ENCODE data around the gene PODXL2. TPM values are rescaled to one million over a fixed set of nuclear protein-coding genes. Genes with fewer than 3 reads are reported as not detected.
"Not testable (repeated sequence)": the region's sequence is repeated elsewhere in the genome, so short reads cannot be mapped to it uniquely, and the experiment has no call there.

Gene PODXL2
- total RNA-seq, 2 donors from 2014 or later, result 0.14 to 1.4 TPM

GRCh38 chr3:127680146-127680661 is 51.2 kb downstream of the PODXL2 start:
- H3K4me3 Mint-ChIP-seq, result no peak overlapping the region
- no peaks in the 10 kb centered on the region for H3K9me3 Mint-ChIP-seq
- H3K27ac Mint-ChIP-seq, result no peak overlapping the region
- peaks cover 18% of the 10 kb centered on the region for H3K4me1 Mint-ChIP-seq (ENCODE audit: low read depth)
- no peaks in the 10 kb centered on the region for H3K27me3 Mint-ChIP-seq (ENCODE audit: low read depth)
- ATAC-seq (replicated peaks in 1 of 2) (no peak), DNase-seq (no peak)
- H3K36me3 Mint-ChIP-seq (ENCODE audit: insufficient read depth in 2 of 2), result no peaks in the 10 kb centered on the region

GRCh38 chr3:127680798-127681221 is 51.8 kb downstream of the PODXL2 start:
- Mint-ChIP-seq H3K27ac (no peak overlapping the region), H3K36me3 (ENCODE audit: insufficient read depth in 2 of 2) (no peaks in the 10 kb centered on the region), H3K27me3 (ENCODE audit: low read depth) (no peaks in the 10 kb centered on the region), H3K4me3 (no peak overlapping the region), H3K4me1 (ENCODE audit: low read depth) (peaks cover 16% of the 10 kb centered on the region), H3K9me3 (no peaks in the 10 kb centered on the region)
- no peak for ATAC-seq (replicated peaks in 1 of 2)
- no peak for DNase-seq

- not testable (repeated sequence) for H3K9me3 Mint-ChIP-seq; H3K27me3 Mint-ChIP-seq (ENCODE audit: low read depth); DNase-seq; H3K27ac Mint-ChIP-seq; H3K4me3 Mint-ChIP-seq; ATAC-seq (replicated peaks in 1 of 2); H3K36me3 Mint-ChIP-seq (ENCODE audit: insufficient read depth in 2 of 2)
- H3K4me1 Mint-ChIP-seq (ENCODE audit: low read depth), result peaks cover 11% of the 10 kb centered on the region
Observed at GRCh38 chr3:127682175-127682554, 53.2 kb downstream of the PODXL2 start.

- no peak overlapping the region for H3K27ac Mint-ChIP-seq
- no peaks in the 10 kb centered on the region for H3K36me3 Mint-ChIP-seq (ENCODE audit: insufficient read depth in 2 of 2)
- ATAC-seq (replicated peaks in 1 of 2), result no peak
- H3K9me3 Mint-ChIP-seq, result no peaks in the 10 kb centered on the region
- DNase-seq, result no peak
- H3K4me3 Mint-ChIP-seq, result no peak overlapping the region
- H3K27me3 Mint-ChIP-seq (ENCODE audit: low read depth), result no peaks in the 10 kb centered on the region
- peaks cover 11% of the 10 kb centered on the region for H3K4me1 Mint-ChIP-seq (ENCODE audit: low read depth)
Observed at GRCh38 chr3:127682561-127682960, 53.6 kb downstream of the PODXL2 start.

- no peak overlapping the region for H3K27ac Mint-ChIP-seq
Observed at GRCh38 chr3:127684871-127685707, 56.1 kb downstream of the PODXL2 start.

GRCh38 chr3:127685708-127686511 is 56.9 kb downstream of the PODXL2 start:
- no peak overlapping the region for H3K4me3 Mint-ChIP-seq
- ATAC-seq (replicated peaks in 1 of 2), result no peak
- no peaks in the 10 kb centered on the region for H3K9me3 Mint-ChIP-seq
- H3K27me3 Mint-ChIP-seq (ENCODE audit: low read depth), result no peaks in the 10 kb centered on the region
- DNase-seq, result no peak
- peaks cover 11% of the 10 kb centered on the region for H3K4me1 Mint-ChIP-seq (ENCODE audit: low read depth)
- no peak overlapping the region for H3K27ac Mint-ChIP-seq
- no peaks in the 10 kb centered on the region for H3K36me3 Mint-ChIP-seq (ENCODE audit: insufficient read depth in 2 of 2)

More at GRCh38 chr3:127684871-127685707, 56.1 kb downstream of the PODXL2 start:
- peaks cover 11% of the 10 kb centered on the region for H3K4me1 Mint-ChIP-seq (ENCODE audit: low read depth)
- peak in 1 of 2 donors; percentile 24 for ATAC-seq (replicated peaks in 1 of 2)
- H3K9me3 Mint-ChIP-seq, result no peaks in the 10 kb centered on the region
- DNase-seq, result no peak
- no peaks in the 10 kb centered on the region for H3K36me3 Mint-ChIP-seq (ENCODE audit: insufficient read depth in 2 of 2)
- H3K4me3 Mint-ChIP-seq, result no peak overlapping the region
- no peaks in the 10 kb centered on the region for H3K27me3 Mint-ChIP-seq (ENCODE audit: low read depth)

GRCh38 chr3:127686512-127686894 is 57.5 kb downstream of the PODXL2 start:
- Mint-ChIP-seq H3K4me1 (ENCODE audit: low read depth) (peaks cover 8% of the 10 kb centered on the region), H3K27ac (no peak overlapping the region), H3K27me3 (ENCODE audit: low read depth) (no peaks in the 10 kb centered on the region), H3K9me3 (no peaks in the 10 kb centered on the region), H3K36me3 (ENCODE audit: insufficient read depth in 2 of 2) (no peaks in the 10 kb centered on the region), H3K4me3 (no peak overlapping the region)
- DNase-seq (no peak), ATAC-seq (replicated peaks in 1 of 2) (no peak)

- Mint-ChIP-seq H3K4me1 (ENCODE audit: low read depth) (peaks cover 5% of the 10 kb centered on the region), H3K36me3 (ENCODE audit: insufficient read depth in 2 of 2) (no peaks in the 10 kb centered on the region), H3K9me3 (no peaks in the 10 kb centered on the region), H3K27me3 (ENCODE audit: low read depth) (no peaks in the 10 kb centered on the region), H3K4me3 (no peak overlapping the region), H3K27ac (no peak overlapping the region)
- no peak for ATAC-seq (replicated peaks in 1 of 2)
- no peak for DNase-seq
Observed at GRCh38 chr3:127687228-127687737, 58.3 kb downstream of the PODXL2 start.

GRCh38 chr3:127688022-127688415 is 59.0 kb downstream of the PODXL2 start:
- DNase-seq (no peak), ATAC-seq (replicated peaks in 1 of 2) (no peak)
- Mint-ChIP-seq H3K4me1 (ENCODE audit: low read depth) (peaks cover 5% of the 10 kb centered on the region), H3K36me3 (ENCODE audit: insufficient read depth in 2 of 2) (no peaks in the 10 kb centered on the region), H3K27ac (no peak overlapping the region), H3K9me3 (no peaks in the 10 kb centered on the region), H3K4me3 (no peak overlapping the region), H3K27me3 (ENCODE audit: low read depth) (no peaks in the 10 kb centered on the region)

GRCh38 chr3:127688416-127689265 is 59.7 kb downstream of the PODXL2 start:
- Mint-ChIP-seq H3K4me1 (ENCODE audit: low read depth) (peaks cover 3% of the 10 kb centered on the region), H3K36me3 (ENCODE audit: insufficient read depth in 2 of 2) (no peaks in the 10 kb centered on the region), H3K27ac (no peak overlapping the region), H3K27me3 (ENCODE audit: low read depth) (no peaks in the 10 kb centered on the region), H3K9me3 (no peaks in the 10 kb centered on the region), H3K4me3 (no peak overlapping the region)
- no peak for DNase-seq
- no peak for ATAC-seq (replicated peaks in 1 of 2)

- H3K36me3 Mint-ChIP-seq (ENCODE audit: insufficient read depth in 2 of 2), result no peaks in the 10 kb centered on the region
- no peaks in the 10 kb centered on the region for H3K27me3 Mint-ChIP-seq (ENCODE audit: low read depth)
- ATAC-seq (replicated peaks in 1 of 2) (no peak), DNase-seq (no peak)
- no peak overlapping the region for H3K4me3 Mint-ChIP-seq
- no peaks in the 10 kb centered on the region for H3K4me1 Mint-ChIP-seq (ENCODE audit: low read depth)
- no peaks in the 10 kb centered on the region for H3K9me3 Mint-ChIP-seq
- no peak overlapping the region for H3K27ac Mint-ChIP-seq
Observed at GRCh38 chr3:127689266-127689860, 60.4 kb downstream of the PODXL2 start.

- ATAC-seq (replicated peaks in 1 of 2) (no peak), DNase-seq (no peak)
- Mint-ChIP-seq H3K27me3 (ENCODE audit: low read depth) (no peaks in the 10 kb centered on the region), H3K36me3 (ENCODE audit: insufficient read depth in 2 of 2) (no peaks in the 10 kb centered on the region), H3K4me3 (no peak overlapping the region), H3K27ac (no peak overlapping the region), H3K9me3 (no peaks in the 10 kb centered on the region), H3K4me1 (ENCODE audit: low read depth) (no peaks in the 10 kb centered on the region)
Observed at GRCh38 chr3:127690106-127690505, 61.1 kb downstream of the PODXL2 start.

All from activated T-cell treated with anti-CD3 and anti-CD28 coated beads, Interleukin-2, amount 50 U/mL, for 72 hours (primary cell).